RWPE2 (cell line): Measurements from ENCODE around the gene DPP10.

Experiments used
- ATAC-seq: fragments of 200-7000 bp; cut with Tn5 transposase; 3 replicates; pipeline ENCODE4 v1.9.1; 2021; ENCODE audit warnings: low read depth
- DNase-seq: peaks from one replicate; pipeline ENCODE4 v3.0.0-alpha.2; 2020; ENCODE audit warnings: low spot score
- H3K27ac ChIP-seq: fragments of 450-650 bp; 2 replicates; pipeline ENCODE4 v1.5.1; 2017; ENCODE audit warnings: mild to moderate bottlenecking; ENCODE audit not compliant: poor library complexity, severe bottlenecking
- H3K27me3 ChIP-seq: fragments of 250-450 bp; sonication (Bioruptor Pico); 2 replicates; pipeline ENCODE4 v1.5.1; 2021; ENCODE audit warnings: mild to moderate bottlenecking, moderate library complexity; ENCODE audit not compliant: insufficient read depth, poor library complexity, severe bottlenecking
- H3K36me3 ChIP-seq: fragments of 250-450 bp; sonication (Bioruptor Pico); 2 replicates; pipeline ENCODE4 v1.5.1; 2020; ENCODE audit warnings: low read depth, mild to moderate bottlenecking, moderate library complexity
- H3K4me1 ChIP-seq: fragments of 250-450 bp; sonication (Bioruptor Pico); 2 replicates; pipeline ENCODE4 v1.5.1; 2021; ENCODE audit warnings: mild to moderate bottlenecking, moderate library complexity; ENCODE audit not compliant: insufficient read depth, poor library complexity, severe bottlenecking
- H3K4me3 ChIP-seq: fragments of 250-450 bp; sonication (Bioruptor Pico); 2 replicates; pipeline ENCODE4 v1.5.1; 2021; ENCODE audit warnings: mild to moderate bottlenecking, moderate library complexity; ENCODE audit not compliant: severe bottlenecking
- H3K9me3 ChIP-seq: fragments of 250-450 bp; sonication (Bioruptor Pico); 2 replicates; pipeline ENCODE4 v1.5.1; 2021; ENCODE audit warnings: mild to moderate bottlenecking, moderate library complexity; ENCODE audit not compliant: severe bottlenecking
- CTCF ChIP-seq: fragments of 450-650 bp; IDR thresholded peaks from one replicate; pipeline ENCODE4 v1.5.1; 2017; ENCODE audit warnings: mild to moderate bottlenecking, moderate library complexity; ENCODE audit not compliant: poor library complexity, severe bottlenecking

The DPP10 gene

GRCh38 chr2:115733190-115733775 lies 1290.8 kb downstream of the DPP10 start:
- no peak for DNase-seq
- no peak for ATAC-seq

GRCh38 chr2:115738111-115738510 lies 1295.7 kb downstream of the DPP10 start:
- DNase-seq = no peak
- Histone ChIP-seq H3K27me3 (peaks cover 3% of the 10 kb centered on the region), H3K36me3 (no peaks in the 10 kb centered on the region), H3K27ac (no peak overlapping the region), H3K4me3 (no peak overlapping the region), H3K4me1 (no peaks in the 10 kb centered on the region), H3K9me3 (no peaks in the 10 kb centered on the region)
- ATAC-seq = no peak
- no peak for TF ChIP-seq CTCF

More at GRCh38 chr2:115733190-115733775, 1290.8 kb downstream of the DPP10 start:
- Histone ChIP-seq H3K9me3 (no peaks in the 10 kb centered on the region), H3K4me3 (no peak overlapping the region), H3K27me3 (no peaks in the 10 kb centered on the region), H3K4me1 (no peaks in the 10 kb centered on the region), H3K27ac (no peak overlapping the region), H3K36me3 (no peaks in the 10 kb centered on the region)
- no peak for TF ChIP-seq CTCF

GRCh38 chr2:115739574-115739973 lies 1297.1 kb downstream of the DPP10 start:
- no peaks in the 10 kb centered on the region for H3K4me1 ChIP-seq
- peaks cover 3% of the 10 kb centered on the region for H3K27me3 ChIP-seq
- ATAC-seq = no peak
- no peaks in the 10 kb centered on the region for H3K36me3 ChIP-seq
- H3K27ac ChIP-seq = no peak overlapping the region
- TF ChIP-seq CTCF = no peak
- DNase-seq = no peak
- H3K4me3 ChIP-seq = no peak overlapping the region
- H3K9me3 ChIP-seq = no peaks in the 10 kb centered on the region

GRCh38 chr2:115746151-115746550 lies 1303.7 kb downstream of the DPP10 start:
- H3K36me3 ChIP-seq = no peaks in the 10 kb centered on the region
- H3K27ac ChIP-seq = no peak overlapping the region
- ATAC-seq = no peak
- no peaks in the 10 kb centered on the region for H3K4me1 ChIP-seq
- no peak overlapping the region for H3K4me3 ChIP-seq
- no peak for DNase-seq
- peaks cover 3% of the 10 kb centered on the region for H3K27me3 ChIP-seq
- no peak for TF ChIP-seq CTCF
- H3K9me3 ChIP-seq = no peaks in the 10 kb centered on the region

GRCh38 chr2:115757286-115757685 lies 1314.8 kb downstream of the DPP10 start:
- TF ChIP-seq CTCF = no peak

More at GRCh38 chr2:115757286-115757685, 1314.8 kb downstream of the DPP10 start:
- DNase-seq = no peak
- ATAC-seq = no peak
- Histone ChIP-seq H3K36me3 (no peaks in the 10 kb centered on the region), H3K4me1 (no peaks in the 10 kb centered on the region), H3K27me3 (no peaks in the 10 kb centered on the region), H3K27ac (no peak overlapping the region), H3K4me3 (no peak overlapping the region), H3K9me3 (no peaks in the 10 kb centered on the region)
